PC-3 (cell line): ENCODE results near the gene EIF4B. TPM values are rescaled to one million over a fixed set of nuclear protein-coding genes. Genes with fewer than 3 reads are reported as not detected.

Experiments used
- ATAC-seq: fragments of 200-7000 bp; cut with Tn5 transposase; 2 replicates; pipeline ENCODE4 v1.9.1; 2020; ENCODE audit warnings: mild to moderate bottlenecking, moderate library complexity
- BruUV-seq: library from RNA; stranded (reverse); fragments of 400-500 nt; replicated peaks from 2 replicates; lab custom pipeline; 2021; lab: Mats Ljungman, UMichigan
- CTCF ChIA-PET: fragments of 300-600 bp; sonication (Branson Sonifier 250); formaldehyde crosslinking; loops from one replicate; lab custom pipeline; 2022; ENCODE audit warnings: antibody characterized with exemption; lab: Charles Lee
- POLR2A ChIA-PET: fragments of 300-600 bp; sonication (Branson Sonifier 250); formaldehyde crosslinking; loops from one replicate; lab custom pipeline; 2022; ENCODE audit warnings: antibody characterized with exemption; ENCODE audit not compliant: unreplicated experiment; lab: Charles Lee
- DNase-seq: peaks from one replicate; pipeline ENCODE4 v3.0.0-alpha.2; 2015
- H2AFZ ChIP-seq: fragments of 300-600 bp; sonication (generic); 2 replicates; pipeline ENCODE4 v1.6.0; 2016; ENCODE audit warnings: antibody characterized with exemption, low read length
- H3F3A ChIP-seq: fragments of 300-600 bp; sonication (generic); one replicate; pipeline ENCODE4 v1.6.0; 2017; ENCODE audit warnings: antibody characterized with exemption, low read length, control low read depth, mild to moderate bottlenecking; ENCODE audit not compliant: unreplicated experiment
- H3K27ac ChIP-seq: fragments of 300-600 bp; sonication (generic); 2 replicates; pipeline ENCODE4 v1.5.1; 2016; ENCODE audit warnings: mild to moderate bottlenecking, low read length
- H3K27me3 ChIP-seq: fragments of 300-600 bp; sonication (generic); 2 replicates; pipeline ENCODE4 v1.6.1; 2016; ENCODE audit warnings: low read length, mixed read lengths
- H3K36me3 ChIP-seq: fragments of 300-600 bp; sonication (generic); 2 replicates; pipeline ENCODE4 v1.6.1; 2016; ENCODE audit warnings: low read depth, mixed run types, low read length, mixed read lengths
- H3K4me1 ChIP-seq: fragments of 300-600 bp; sonication (generic); 2 replicates; pipeline ENCODE4 v1.5.1; 2016; ENCODE audit warnings: low read length; ENCODE audit not compliant: insufficient read depth
- H3K4me2 ChIP-seq: fragments of 300-600 bp; sonication (generic); 2 replicates; pipeline ENCODE4 v1.6.0; 2016; ENCODE audit warnings: low read length
- H3K4me3 ChIP-seq: fragments of 300-600 bp; sonication (generic); 2 replicates; pipeline ENCODE4 v1.5.1; 2016; ENCODE audit warnings: mild to moderate bottlenecking, low read length, mixed read lengths
- H3K79me2 ChIP-seq: fragments of 300-600 bp; sonication (generic); 2 replicates; pipeline ENCODE4 v1.6.1; 2017; ENCODE audit warnings: low read length, mixed read lengths
- H3K9ac ChIP-seq: fragments of 300-600 bp; sonication (generic); 2 replicates; pipeline ENCODE4 v1.6.0; 2016; ENCODE audit warnings: mild to moderate bottlenecking, low read length
- H3K9me2 ChIP-seq: fragments of 300-600 bp; sonication (generic); replicated peaks from 2 replicates; pipeline ENCODE4 v1.6.1; 2016; ENCODE audit warnings: mixed run types, low read length, mixed read lengths
- H3K9me3 ChIP-seq: fragments of 300-600 bp; sonication (generic); 2 replicates; pipeline ENCODE4 v1.6.1; 2016; ENCODE audit warnings: low read length, mixed read lengths
- H4K20me1 ChIP-seq: fragments of 300-600 bp; sonication (generic); 2 replicates; pipeline ENCODE4 v1.6.1; 2016; ENCODE audit warnings: low read length, mixed read lengths
- CTCF ChIP-seq: fragments of 300-600 bp; sonication (generic); conservative IDR thresholded peaks from 2 replicates; pipeline ENCODE4 v1.5.1; 2017; ENCODE audit warnings: antibody characterized with exemption, low read depth, mild to moderate bottlenecking, low read length
- EZH2 ChIP-seq: fragments of 300-600 bp; sonication (generic); IDR thresholded peaks from one replicate; pipeline ENCODE4 v1.6.1; 2017; ENCODE audit warnings: antibody characterized with exemption, mild to moderate bottlenecking, low read length; ENCODE audit not compliant: unreplicated experiment
- EZH2phosphoT487 ChIP-seq: fragments of 300-600 bp; sonication (generic); IDR thresholded peaks from 2 replicates; pipeline ENCODE4 v1.6.1; 2018; ENCODE audit warnings: mild to moderate bottlenecking, antibody characterized with exemption, low read length, borderline replicate concordance
- intact Hi-C: fragments of 100-400 bp; cut with micrococcal nuclease; formaldehyde crosslinking; loops from 2 replicates; pipeline ENCODE4 v1.9.0; 2023
- total RNA-seq: library from RNA; depleted of rRNA; stranded (reverse); fragments of >200 nt; gene quantifications from 2 replicates; pipeline ENCODE4 v1.2.3, GENCODE V29; 2014

EIF4B gene
- total RNA-seq, 1 experiment from 2014 or later, result 424 TPM

- H3K27me3 ChIP-seq, result no peaks in the 10 kb centered on the region
- intact Hi-C loops, result loop anchor here (10.0 kb wide), 1 partner anchor 112 kb away; no protein-coding TSS in a partner anchor
- no peak overlapping the region for H3K27ac ChIP-seq
- no peaks in the 10 kb centered on the region for H3F3A ChIP-seq
- DNase-seq, result no peak
- peaks cover 4% of the 10 kb centered on the region; the same call in 1 of the 2 replicates for H3K36me3 ChIP-seq
- TF ChIP-seq CTCF, result no peak
- no peak for TF ChIP-seq EZH2
- TF ChIP-seq EZH2phosphoT487, result no peak
- no peaks in the 10 kb centered on the region for H3K79me2 ChIP-seq
- BruUV-seq, result no TSS peak
- H4K20me1 ChIP-seq, result no peaks in the 10 kb centered on the region
- CTCF ChIA-PET, result no interaction called here
- POLR2A ChIA-PET, result interaction anchor here (1.8 kb wide), 1 partner anchor 16 kb away, joined by 5 read pairs; the partner anchor contains the start of gene SPRYD3
- H3K9ac ChIP-seq, result no peak overlapping the region
- no peak for ATAC-seq
- H3K4me1 ChIP-seq, result peaks cover 32% of the 10 kb centered on the region
- H3K4me3 ChIP-seq, result no peak overlapping the region
- no peaks in the 10 kb centered on the region for H3K9me3 ChIP-seq
- H2AFZ ChIP-seq, result no peak overlapping the region
- H3K9me2 ChIP-seq, result no peaks in the 10 kb centered on the region
- no peak overlapping the region for H3K4me2 ChIP-seq
These were observed 56.9 kb downstream of the EIF4B start for GRCh38 chr12:53062977-53063707.

- peak; percentile 44 for ATAC-seq
- intact Hi-C loops, result loop anchor here (10.0 kb wide), 1 partner anchor 111 kb away; no protein-coding TSS in a partner anchor
These were observed 57.7 kb downstream of the EIF4B start for GRCh38 chr12:53063708-53064612.

More at GRCh38 chr12:53063708-53064612, 57.7 kb downstream of the EIF4B start:
- H3K27me3 ChIP-seq, result no peaks in the 10 kb centered on the region
- H3K79me2 ChIP-seq, result no peaks in the 10 kb centered on the region
- no peaks in the 10 kb centered on the region for H3F3A ChIP-seq
- ChIA-PET CTCF (interaction anchor here (0.6 kb wide), 1 partner anchor 35 kb away, joined by 3 read pairs; no protein-coding TSS in a partner anchor), POLR2A (interaction anchor here (1.8 kb wide), 1 partner anchor 15 kb away, joined by 5 read pairs; the partner anchor contains the start of gene SPRYD3)
- TF ChIP-seq EZH2phosphoT487 (no peak), CTCF (no peak), EZH2 (no peak)
- BruUV-seq, result TSS peak; percentile 17
- no peak overlapping the region for H3K27ac ChIP-seq
- no peak overlapping the region for H3K4me3 ChIP-seq
- peaks cover 4% of the 10 kb centered on the region; the same call in 1 of the 2 replicates for H3K36me3 ChIP-seq
- H3K9me2 ChIP-seq, result no peaks in the 10 kb centered on the region
- no peak for DNase-seq
- no peak overlapping the region for H3K9ac ChIP-seq
- no peak overlapping the region for H2AFZ ChIP-seq
- H3K9me3 ChIP-seq, result no peaks in the 10 kb centered on the region
- no peak overlapping the region for H3K4me2 ChIP-seq
- no peaks in the 10 kb centered on the region for H4K20me1 ChIP-seq
- peaks cover 32% of the 10 kb centered on the region for H3K4me1 ChIP-seq
